Astrocyte (in vitro differentiated cells and primary cell): ENCODE data around the gene SULT2A1.

Experiments
- EZH2 ChIP-seq: IDR thresholded peaks from 2 replicates; pipeline ENCODE4 v1.6.1; 2012; ENCODE audit warnings: mild to moderate bottlenecking, low read length, inconsistent platforms; ENCODE audit not compliant: insufficient read depth
- TF ChIP-seq, protein P1 (sequence below): IDR thresholded peaks from 2 replicates; pipeline ENCODE4 v1.5.1; 2011; ENCODE audit warnings: low read depth, mild to moderate bottlenecking, inconsistent platforms, low read length, moderate library complexity; ENCODE audit not compliant: insufficient read depth

DNA sequence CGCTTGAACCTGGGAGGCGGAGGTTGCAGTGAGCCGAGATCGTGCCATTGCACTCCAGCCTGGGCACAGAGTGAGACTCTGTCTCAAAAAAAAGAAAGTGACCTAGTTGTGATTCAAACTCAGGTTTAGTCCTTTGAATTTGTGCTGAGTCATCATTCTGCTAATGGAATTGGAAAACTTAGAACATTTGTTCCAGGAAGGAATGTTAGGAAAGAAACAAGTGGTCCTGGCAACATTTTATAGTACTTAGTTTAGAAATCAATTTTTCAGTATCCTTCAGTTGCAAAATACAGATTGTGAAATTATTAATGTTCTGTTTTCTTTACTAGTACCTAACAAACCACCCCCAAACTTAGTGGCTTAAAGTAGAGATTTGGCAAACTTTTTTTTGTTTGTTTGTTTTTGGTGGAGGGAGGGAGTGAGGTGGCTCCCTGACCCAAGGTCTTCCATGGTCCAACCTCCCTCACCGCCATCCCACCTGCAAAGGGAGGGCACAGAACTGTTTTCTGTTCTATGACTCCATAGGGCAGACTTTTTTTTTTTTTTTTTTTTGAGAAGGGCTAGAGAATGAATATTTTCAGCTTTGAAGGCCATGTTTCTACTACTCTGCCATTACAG is 9.2 kb upstream of the SULT2A1 start:
- TF ChIP-seq, protein P1, sequence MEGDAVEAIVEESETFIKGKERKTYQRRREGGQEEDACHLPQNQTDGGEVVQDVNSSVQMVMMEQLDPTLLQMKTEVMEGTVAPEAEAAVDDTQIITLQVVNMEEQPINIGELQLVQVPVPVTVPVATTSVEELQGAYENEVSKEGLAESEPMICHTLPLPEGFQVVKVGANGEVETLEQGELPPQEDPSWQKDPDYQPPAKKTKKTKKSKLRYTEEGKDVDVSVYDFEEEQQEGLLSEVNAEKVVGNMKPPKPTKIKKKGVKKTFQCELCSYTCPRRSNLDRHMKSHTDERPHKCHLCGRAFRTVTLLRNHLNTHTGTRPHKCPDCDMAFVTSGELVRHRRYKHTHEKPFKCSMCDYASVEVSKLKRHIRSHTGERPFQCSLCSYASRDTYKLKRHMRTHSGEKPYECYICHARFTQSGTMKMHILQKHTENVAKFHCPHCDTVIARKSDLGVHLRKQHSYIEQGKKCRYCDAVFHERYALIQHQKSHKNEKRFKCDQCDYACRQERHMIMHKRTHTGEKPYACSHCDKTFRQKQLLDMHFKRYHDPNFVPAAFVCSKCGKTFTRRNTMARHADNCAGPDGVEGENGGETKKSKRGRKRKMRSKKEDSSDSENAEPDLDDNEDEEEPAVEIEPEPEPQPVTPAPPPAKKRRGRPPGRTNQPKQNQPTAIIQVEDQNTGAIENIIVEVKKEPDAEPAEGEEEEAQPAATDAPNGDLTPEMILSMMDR = no peak
- TF ChIP-seq EZH2 = no peak
